ENCODE results near the gene INSYN2A.

INSYN2A gene

GRCh38 chr10:127194599-127194998 is 1.8 kb downstream of the INSYN2A start:
- no peak for DNase-seq

GRCh38 chr10:127194111-127194510 is 2.3 kb downstream of the INSYN2A start:
- no peak for DNase-seq

- DNase-seq = no peak
Measured at GRCh38 chr10:127193125-127193524, 3.3 kb downstream of the INSYN2A start.

GRCh38 chr10:127190427-127190826 is 6.0 kb downstream of the INSYN2A start:
- no peak for DNase-seq

GRCh38 chr10:127189226-127189625 is 7.2 kb downstream of the INSYN2A start:
- DNase-seq = no peak

- no peak for DNase-seq
Measured at GRCh38 chr10:127186813-127187212, 9.6 kb downstream of the INSYN2A start.

- DNase-seq = no peak
Measured at GRCh38 chr10:127184582-127184981, 11.8 kb downstream of the INSYN2A start.

- no peak for DNase-seq
Measured at GRCh38 chr10:127182161-127182560, 14.2 kb downstream of the INSYN2A start.

GRCh38 chr10:127179612-127180250 is 16.7 kb downstream of the INSYN2A start:
- DNase-seq = no peak

GRCh38 chr10:127176649-127177048 is 19.7 kb downstream of the INSYN2A start:
- DNase-seq = no peak

- DNase-seq = no peak
Measured at GRCh38 chr10:127175357-127176110, 20.9 kb downstream of the INSYN2A start.

- DNase-seq = no peak
Measured at GRCh38 chr10:127174866-127175265, 21.5 kb downstream of the INSYN2A start.

GRCh38 chr10:127168261-127168660 is 28.1 kb downstream of the INSYN2A start:
- no peak for DNase-seq

GRCh38 chr10:127162841-127163240 is 33.5 kb downstream of the INSYN2A start:
- no peak for DNase-seq

GRCh38 chr10:127161482-127161881 is 34.9 kb downstream of the INSYN2A start:
- DNase-seq = no peak

GRCh38 chr10:127159648-127160245 is 36.6 kb downstream of the INSYN2A start:
- DNase-seq = no peak

- no peak for DNase-seq
Measured at GRCh38 chr10:127158662-127159061, 37.7 kb downstream of the INSYN2A start.

- DNase-seq = no peak
Measured at GRCh38 chr10:127157506-127158200, 38.7 kb downstream of the INSYN2A start.

GRCh38 chr10:127157089-127157488 is 39.3 kb downstream of the INSYN2A start:
- DNase-seq = no peak

- no peak for DNase-seq
Measured at GRCh38 chr10:127154831-127155620, 41.4 kb downstream of the INSYN2A start.

- DNase-seq = no peak
Measured at GRCh38 chr10:127153181-127153580, 43.2 kb downstream of the INSYN2A start.

GRCh38 chr10:127151981-127152699 is 44.3 kb downstream of the INSYN2A start:
- DNase-seq = no peak
